GM19328 (cell line): ENCODE results near the gene MCC.

ENCODE experiments used
- ATAC-seq: cut with Tn5 transposase; IDR thresholded peaks from one replicate; pipeline ENCODE4 v1.9.1; 2021; ENCODE audit warnings: mild to moderate bottlenecking, moderate library complexity; ENCODE audit not compliant: unreplicated experiment

Gene MCC

DNA sequence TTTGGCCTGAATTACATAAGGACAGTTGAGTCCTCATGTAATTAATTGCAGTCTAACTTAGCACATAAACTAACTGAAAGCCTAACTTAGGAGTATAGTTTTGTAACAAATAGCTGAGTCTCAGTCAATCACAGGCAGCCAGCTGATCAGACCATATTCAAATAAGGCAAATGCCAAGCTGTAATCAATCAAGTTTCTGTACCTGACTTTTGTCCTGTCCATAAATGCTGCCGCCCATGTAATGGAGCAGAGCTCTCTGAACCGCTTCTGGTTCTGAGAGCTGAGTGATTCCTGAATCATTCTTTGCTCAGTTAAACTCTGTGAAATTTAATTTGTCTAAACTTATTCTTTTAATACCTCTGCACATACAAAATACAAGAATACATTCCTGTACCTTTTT is 158.3 kb downstream of the MCC start:
- no peak for ATAC-seq

DNA sequence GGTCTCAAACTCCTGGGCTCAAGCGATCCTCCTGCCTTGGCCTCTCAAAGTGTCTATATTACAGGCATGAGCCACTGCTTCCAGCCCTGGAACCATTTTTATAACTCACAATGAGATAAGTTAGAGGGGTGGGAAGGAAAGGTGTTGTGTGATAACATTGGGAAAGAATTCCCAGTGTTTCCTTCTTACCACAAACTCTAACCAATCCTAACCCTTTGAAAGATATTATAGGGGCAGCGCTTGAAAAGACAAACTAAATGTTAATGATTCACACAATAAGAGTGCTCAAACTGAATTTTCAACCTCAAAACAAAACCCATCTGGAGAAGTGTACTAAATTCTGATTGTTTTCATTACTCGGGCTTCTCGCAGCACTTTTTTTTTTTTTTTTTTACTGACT is 163.2 kb downstream of the MCC start:
- ATAC-seq, result no peak

DNA sequence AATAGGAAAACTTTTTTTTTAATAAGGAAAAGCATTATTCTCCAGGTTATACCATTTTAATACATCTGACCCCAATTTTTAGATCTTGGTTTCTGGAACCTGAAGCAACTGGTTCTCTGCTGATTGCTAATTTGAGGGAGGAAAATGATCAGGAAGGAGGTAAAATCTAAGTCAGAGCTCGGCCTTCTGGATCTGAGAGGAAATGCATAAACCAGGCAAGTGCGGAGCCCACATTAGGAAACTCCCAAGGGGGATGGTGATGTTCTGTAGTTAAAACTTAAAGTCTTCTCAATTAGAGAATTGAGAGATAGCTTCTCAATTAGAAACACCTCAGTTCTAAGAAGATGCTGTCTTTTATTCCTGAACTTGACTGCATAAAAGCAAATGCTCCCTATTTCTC is 167.0 kb downstream of the MCC start:
- no peak for ATAC-seq

DNA sequence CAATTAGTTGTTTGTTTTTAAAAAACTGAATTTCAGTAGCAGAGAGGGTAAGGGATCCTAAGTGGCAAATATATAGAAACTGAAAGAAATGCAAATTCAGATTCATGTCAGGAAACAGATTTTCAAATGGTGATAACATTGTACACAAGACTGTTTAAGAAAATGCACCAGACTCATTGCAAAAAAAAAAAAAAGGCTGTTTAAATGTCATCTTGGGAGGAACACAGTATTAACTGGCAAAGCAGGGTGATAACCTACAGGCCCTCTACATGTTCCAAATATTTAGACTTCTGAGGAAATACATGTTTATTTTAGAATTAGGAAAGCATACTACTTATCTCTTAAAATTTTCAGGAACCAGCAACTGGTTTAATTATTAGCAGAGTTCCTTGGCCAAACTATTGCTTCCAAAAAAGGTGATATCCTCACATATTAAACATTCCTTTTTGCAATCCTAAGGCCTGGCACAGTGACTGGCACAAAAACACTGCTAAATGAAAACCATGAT is 167.9 kb downstream of the MCC start:
- ATAC-seq, result peak; percentile 53

DNA sequence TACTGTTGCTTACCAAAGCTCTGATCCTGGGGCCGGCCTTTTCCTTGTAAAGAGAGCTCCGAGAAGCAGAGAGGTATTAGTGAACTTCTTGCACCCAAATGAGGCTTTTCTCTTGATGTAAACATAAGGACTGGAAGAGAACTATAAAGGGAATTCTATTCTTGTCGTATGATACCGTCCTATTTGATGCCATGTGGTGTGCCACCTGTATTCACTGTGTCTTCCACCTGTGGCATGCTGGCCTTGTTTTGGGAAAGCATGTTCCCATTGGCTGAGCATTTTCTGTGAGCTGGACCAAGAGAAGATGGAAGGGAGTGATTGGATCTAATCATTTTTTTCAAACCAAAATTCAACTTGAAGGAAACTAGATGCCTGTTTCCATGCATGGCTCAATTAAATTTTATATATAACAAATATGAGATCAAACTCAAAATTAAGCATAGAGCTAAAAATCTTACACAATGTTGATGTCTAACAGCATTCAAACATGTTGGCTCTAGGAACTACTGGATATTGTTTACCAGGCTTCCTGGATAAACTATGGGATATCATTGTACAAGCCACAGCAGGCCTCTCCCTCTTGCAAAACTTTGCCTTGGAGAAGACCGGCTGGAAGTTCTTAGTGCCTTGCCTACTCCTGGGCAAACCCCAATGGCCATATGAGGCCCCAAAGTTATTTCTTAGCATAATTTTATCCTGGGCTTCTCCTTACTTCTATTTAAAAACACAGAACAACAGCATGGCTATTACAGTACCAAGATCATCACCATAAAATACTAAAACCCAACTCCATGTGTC is 168.8 kb downstream of the MCC start:
- no peak for ATAC-seq

DNA sequence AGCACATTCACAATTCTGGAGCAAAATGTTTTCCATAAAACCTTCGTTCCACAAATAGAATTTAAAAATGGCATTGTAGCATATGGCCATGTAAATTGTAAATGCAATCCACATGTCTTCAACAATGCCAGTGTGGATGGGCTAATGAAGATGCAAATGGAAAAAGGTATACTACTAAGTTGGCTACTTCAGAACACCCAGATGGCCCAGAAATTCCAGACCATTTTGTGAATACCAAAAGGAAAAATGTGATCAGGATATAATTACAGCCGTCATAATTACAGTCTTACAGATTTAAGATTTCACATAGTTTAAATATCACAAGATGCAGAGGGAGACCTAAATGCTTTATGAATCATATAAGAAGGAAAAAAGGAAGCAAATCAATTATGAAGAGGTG is 170.6 kb downstream of the MCC start:
- no peak for ATAC-seq

DNA sequence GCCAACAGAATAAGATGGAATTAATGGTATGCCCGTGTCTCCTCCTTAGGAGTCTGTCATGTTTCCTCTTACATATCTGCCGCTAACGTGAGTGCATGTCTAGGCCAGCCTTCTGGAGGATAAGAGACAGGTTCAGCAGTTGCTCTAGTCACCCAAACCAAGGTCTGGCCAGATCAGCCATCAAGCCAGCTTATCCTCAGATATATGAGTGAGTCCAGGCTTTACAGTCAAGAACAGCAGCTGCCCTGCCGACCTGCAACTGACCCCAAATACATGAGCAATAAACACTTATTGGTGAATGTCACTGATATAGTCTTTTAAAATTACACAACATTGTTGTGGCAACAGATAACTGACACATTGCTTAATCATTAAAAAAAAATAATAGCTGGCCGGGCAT is 177.0 kb downstream of the MCC start:
- no peak for ATAC-seq

DNA sequence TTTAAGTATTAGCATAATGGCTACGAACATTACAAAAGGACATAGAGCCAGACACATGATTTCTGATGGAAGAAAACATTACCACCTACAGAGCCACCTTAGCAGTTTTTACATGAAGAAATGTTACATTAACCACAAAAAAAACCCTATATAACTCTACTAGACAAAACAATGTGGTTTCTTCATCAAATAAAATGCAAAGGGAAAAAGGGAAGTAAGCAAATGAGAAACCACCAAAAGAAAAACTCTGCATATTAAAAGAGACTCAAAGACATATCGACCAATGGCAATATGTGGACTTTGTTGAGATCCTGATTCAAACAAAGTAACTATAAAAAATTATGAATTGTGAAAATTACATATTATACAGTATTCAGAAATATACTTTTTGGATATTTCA is 186.1 kb downstream of the MCC start:
- ATAC-seq, result no peak

DNA sequence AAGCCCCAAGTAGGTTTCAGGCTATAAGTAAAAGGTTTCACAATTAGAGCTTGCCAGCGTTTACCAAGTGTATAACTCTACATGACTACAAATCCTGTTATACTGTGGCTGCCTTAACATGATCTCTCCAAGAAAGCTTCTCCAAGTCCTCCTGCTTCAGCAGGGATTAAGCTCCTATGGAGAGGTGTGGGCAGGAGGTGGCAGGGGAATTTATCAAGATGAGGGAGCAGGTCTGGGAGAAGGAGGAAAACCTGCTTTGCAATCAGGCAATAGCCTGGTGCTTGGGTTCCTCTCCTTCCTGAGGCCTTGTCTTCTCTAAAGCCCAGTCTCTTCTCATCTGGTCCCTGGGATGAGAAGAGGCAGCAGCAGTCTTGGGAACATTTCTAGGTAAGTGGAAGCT is 188.7 kb downstream of the MCC start:
- no peak for ATAC-seq

DNA sequence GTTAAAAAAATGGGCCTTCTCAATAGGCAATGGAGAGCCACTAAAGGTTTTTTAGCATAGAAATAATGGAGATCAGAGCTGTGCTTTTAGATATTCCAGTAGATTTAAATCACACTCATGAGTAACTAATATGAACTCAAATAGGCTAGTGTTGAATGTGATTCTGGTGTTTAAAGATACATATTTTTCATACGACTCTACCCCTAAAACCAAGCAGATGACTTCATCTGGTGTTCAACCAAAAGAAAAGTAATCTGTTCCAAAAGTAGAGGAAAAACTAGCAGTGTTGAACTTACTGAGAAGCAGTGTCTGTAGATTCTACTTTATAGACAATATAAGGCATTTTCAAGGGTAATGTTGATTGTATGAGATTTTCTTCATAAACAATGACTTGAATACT is 191.6 kb downstream of the MCC start:
- ATAC-seq, result no peak

DNA sequence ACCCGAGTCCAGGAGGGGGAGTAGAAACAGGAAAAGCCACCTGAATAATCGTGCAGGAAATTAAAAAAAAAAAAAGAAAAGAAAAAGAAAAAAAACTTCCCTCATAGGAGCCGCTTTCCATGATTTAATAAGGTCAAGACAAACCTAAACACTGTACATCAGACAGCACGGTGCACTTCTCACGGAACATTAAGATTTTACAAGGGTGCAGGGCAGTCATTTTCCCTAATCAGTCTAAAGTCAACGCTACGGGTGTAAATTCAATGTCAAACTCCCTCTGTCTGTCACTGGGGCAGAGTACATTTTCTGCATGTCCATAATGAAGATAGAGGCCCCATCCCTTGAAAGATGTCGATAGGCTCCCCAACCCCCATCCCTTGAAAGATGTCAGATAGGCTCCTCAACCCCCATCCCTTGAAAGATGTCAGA is 193.1 kb downstream of the MCC start:
- no peak for ATAC-seq

DNA sequence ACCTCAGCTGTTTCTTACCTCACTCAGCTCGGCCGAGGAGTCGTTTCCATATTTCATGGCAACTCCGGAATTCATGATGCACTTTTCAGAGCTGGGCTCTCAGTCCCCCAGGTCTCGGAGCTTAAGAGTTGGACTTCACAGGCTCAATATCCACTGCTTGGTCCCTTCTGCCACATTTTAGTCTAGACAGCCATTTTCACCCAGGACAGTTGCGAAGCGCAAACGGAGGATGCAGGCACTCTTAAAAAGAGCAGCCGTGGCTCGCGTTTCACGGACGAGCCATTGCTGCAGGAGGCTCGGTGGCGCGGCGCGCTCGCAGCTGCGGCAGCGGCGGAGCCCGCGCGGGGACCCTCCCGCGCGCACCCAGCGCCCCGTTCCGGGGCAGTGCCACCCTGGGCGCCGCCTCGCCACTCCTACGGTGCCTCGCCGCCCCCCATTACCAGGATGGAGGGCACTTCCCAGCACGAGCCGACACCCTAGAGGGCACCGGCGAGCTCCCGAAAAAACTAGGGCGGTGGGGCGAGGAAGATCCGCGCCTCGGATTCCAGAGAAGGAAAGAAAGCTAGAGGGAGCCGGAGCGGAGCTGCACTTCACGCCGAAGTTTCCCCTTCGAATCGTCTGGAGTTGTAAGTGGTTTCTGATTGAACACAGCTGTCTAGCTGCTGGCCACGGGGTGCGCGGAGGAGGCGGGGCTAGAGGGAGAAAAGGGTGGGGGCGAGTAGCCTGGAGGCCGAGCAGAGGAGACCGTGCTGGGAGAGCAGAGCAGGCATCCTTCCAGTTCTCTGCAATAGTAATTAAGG is 193.7 kb downstream of the MCC start:
- ATAC-seq, result peak; percentile 94

DNA sequence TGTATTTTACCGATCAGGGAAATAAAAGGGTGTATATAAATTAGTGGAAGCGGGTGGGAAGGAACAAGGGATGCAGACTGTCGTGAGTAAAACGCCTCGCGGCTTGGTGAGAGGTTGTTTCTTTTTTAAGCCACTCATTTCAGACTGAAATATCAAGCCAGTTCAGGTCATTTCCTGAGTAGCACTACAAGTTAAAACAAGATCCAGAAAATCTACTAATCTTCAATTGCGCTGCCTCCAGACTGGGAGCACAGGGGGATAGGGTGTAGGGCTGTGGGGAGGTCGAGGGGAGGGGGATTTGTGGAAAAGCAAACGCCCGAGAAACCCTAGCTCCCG is 194.3 kb downstream of the MCC start:
- ATAC-seq, result no peak

DNA sequence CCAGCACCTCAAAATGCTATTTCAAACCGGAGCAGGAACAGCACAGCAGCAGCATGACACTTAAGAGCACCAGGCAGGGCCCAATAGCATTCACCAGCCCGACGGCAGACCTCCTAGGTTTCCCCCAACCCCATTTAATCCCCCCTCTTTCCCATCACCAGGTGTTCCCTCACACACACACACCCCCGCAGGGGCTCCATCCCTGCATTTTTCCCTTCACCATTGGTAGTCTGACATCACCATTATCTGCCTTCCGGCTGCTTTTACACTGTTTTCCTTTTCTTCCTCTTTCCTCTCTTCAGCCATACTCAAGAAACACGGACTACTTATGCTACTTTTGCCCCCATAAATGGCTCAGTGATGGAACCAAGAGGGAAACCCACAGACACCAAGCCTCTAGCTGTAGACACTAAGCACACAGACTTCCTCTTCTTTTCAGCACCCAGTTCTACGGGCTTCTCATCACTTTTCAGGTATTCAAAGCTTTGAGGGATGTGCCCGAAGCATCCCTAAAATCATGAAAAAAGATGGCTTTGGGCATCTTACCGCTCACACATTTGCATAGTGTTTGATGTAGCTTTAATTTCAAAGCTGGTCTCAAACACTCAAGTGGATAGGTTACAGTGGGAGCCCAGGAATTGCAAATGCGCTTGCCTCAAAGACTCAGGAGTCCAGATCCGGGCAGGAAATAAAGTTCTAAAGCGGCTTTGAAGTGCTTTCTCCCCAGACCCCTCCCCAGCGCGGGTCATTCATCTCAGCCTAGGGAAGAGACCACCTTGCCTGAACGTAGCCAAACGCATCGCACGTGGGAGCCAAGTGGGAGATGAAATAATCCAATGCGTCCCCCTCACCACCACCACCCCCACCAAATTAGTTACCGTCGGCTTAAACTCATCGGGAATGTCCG is 194.9 kb downstream of the MCC start:
- no peak for ATAC-seq

DNA sequence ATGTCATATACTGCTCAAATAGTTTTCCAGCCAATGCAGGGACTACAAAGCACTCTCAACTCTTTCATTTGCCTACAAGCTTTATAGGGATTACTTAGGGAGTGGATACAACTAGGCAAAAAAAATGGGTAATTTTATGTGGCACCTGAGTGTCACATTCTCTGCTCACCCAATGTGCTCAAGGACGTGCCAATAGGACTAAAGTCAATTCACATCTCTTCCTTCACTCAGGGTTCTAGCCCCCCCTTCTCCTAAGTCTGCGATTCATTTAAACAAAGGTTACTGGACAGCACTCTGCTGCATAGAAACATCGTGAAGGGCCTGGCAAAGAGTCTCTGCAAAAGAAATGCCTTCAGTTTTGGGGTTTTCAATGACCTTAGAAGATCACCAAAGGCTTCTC is 195.8 kb downstream of the MCC start:
- ATAC-seq, result no peak

DNA sequence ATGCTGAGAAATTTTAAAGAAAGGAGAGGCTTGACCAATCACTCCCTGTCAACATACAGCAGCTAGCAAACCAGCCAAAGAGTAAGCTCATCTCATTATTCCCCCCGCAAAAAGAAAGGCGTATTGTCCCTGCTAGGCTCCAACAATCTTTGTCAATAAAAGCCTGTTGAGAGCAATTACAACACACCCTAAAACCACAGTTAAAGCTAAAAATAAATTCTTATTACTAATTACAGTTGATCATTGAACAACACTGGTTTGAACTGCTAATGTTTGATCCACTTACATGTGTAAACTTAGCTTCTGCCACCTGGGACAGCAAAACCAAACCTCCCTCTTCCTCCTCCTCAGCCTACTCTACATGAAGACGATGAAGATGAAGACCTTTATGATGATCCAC is 204.7 kb downstream of the MCC start:
- ATAC-seq, result no peak

DNA sequence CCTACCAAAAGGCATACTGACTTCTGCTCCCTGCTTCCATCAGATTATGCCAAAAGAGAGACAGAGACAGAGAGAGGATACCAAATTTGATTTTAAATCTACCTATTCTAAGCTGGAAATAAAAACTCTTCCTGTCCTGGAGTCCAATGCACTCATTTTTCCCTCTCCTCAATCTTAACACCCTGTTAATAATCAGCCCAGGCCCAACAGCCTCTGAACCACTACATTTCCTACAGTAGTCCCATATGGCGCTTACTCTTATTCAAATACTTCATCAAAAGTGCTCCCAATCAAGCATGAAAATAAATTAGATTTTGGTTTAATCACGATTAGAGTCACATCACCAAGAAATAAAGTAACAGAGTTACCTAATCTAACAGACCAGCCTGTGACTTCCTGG is 205.8 kb downstream of the MCC start:
- no peak for ATAC-seq

DNA sequence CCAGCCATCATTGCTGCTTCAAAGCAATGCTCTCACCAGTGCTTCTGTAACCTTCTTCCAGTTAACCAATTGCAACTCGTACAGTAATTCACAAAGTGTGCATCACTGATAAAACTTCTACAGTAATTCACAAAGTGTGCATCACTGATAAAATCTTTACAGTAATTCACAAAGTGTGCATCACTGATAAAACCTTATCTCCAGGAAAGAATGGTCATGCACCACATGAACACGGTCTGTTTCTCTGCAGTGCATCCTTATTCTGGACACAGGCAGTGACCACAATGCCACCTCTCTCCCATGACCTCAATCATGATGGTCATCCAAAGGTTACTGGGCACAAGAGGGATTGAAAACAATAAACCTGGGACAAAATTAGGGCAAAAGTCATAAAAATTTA is 207.1 kb downstream of the MCC start:
- ATAC-seq, result no peak

DNA sequence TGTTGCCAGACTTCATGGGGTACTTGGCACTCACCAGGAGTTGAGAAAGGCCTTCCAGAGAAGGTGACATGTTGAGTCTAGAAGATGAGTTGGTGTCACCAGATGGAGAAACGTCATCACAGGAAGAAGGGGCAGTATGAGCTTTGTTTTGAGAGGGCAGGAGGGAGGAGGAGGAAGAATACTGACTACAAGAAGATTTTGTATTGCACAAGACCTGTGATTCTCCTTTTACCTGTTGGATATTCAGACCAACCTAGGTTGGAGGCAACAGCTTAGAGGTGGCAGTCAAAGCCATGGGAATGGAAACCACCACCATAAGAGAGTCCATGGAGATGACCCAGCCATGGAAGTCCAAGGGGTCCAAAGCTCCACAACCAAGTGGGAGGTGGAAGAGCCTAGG is 207.7 kb downstream of the MCC start:
- no peak for ATAC-seq

DNA sequence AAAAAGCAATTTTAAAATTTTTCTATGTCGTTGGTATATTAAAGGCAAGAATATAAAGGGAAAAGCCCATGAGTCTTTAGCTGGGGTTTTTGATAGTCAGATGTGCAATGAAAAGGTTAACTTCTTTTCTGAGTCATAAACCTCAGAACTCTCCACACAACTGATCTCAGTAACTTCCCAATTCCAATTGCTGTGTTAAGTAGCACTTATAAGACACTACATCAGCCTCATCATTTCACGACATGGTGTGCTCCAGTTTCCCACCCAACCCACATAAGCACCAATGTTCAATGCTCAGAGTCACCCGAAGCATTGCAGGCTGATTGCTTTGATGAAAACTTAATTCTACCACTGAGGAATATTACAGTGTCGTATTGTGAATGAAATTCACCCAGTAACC is 209.3 kb downstream of the MCC start:
- ATAC-seq, result no peak

DNA sequence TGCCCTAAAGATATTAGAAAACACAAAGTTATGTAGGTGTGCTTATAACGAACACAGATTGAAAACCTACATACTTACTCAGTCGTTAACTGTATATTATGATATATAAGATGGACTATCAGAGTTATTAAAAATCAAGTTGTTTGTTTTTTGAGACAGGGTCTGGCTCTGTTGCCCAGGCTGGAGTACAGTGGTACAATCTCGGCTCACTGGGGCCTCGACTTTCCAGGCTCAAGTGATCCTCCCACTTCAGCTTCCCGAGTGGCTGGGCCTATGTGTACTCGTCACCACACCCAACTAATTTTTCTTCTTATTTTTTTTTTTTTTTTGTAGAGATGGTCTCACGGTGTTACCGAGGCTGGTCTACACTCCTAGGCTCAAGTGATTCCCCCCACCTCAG is 211.8 kb downstream of the MCC start:
- no peak for ATAC-seq
